ENCODE results near the gene BRD3OS. TPM values are rescaled to one million over a fixed set of nuclear protein-coding genes. Genes with fewer than 3 reads are reported as not detected.

The BRD3OS gene
- total RNA-seq, 2 experiments from 2014 or later = 13.5 to 16.0 TPM

DNA sequence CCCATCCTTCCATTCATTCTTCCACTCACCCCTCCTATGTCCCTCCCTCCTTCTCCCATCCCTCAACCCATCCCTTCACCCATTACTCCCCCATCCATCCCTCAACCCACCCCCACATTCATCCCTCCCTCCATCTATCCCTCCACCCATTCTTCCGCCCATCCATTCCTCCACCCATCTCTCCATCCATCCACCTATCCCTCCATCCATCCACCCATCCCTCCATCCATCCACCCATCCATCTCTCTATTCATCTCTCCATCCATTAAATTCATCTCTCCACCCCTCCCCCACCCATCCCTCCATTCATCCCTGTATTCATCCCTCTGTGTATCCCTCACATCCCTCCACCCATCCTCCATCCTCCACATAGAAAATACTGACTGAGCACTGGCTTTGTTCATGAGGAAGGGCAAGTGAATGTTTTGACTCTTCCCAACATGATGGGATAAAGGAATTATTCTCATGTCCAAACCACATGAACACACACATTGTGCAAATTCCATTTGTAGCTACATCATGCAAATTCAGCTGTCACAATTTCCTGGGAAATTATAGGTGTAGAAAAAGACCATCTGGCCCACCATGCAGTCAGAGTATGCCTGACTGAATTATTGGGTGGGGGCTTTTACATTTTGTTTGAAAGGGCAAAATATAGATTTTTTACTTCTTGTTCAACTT, 26.2 kb upstream of the BRD3OS start:
- Mint-ChIP-seq H3K4me1 (ENCODE audit: low read depth) (no peaks in the 10 kb centered on the region), H3K27me3 (ENCODE audit: low read depth) (no peaks in the 10 kb centered on the region), H3K36me3 (ENCODE audit: low read depth) (no peaks in the 10 kb centered on the region), H3K9me3 (ENCODE audit: insufficient read depth) (no peaks in the 10 kb centered on the region), H3K4me3 (no peak overlapping the region), H3K27ac (no peak overlapping the region)
- ChIA-PET POLR2A (no interaction called here), CTCF (interaction anchor here (0.8 kb wide), 1 partner anchor 217 kb away, joined by 3 read pairs; no protein-coding TSS in a partner anchor)
- DNase-seq (no peak), ATAC-seq (no peak)

DNA sequence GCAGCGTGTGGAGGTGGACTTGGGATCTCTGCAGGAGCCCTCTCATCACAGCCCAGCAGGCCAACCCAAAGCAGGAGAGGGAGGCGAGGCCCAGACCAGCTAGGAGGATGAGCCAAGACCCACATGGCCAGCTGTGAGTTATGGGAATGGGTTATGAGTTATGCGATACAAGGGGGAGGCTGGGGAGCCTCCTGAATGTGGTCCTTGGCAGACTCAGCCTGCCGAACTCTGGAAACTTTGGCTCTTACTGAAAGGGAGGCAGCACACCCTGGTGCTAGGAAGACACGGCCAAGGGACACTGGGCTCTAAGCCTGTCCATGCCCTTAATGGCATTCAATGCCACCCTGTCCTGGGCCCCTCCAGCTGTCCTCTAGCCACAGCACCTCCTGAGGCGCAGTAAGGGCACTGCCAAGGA, 25.4 kb upstream of the BRD3OS start:
- Mint-ChIP-seq H3K4me3 (no peak overlapping the region), H3K27ac (no peak overlapping the region), H3K27me3 (ENCODE audit: low read depth) (no peaks in the 10 kb centered on the region), H3K4me1 (ENCODE audit: low read depth) (no peaks in the 10 kb centered on the region), H3K36me3 (ENCODE audit: low read depth) (no peaks in the 10 kb centered on the region), H3K9me3 (ENCODE audit: insufficient read depth) (no peaks in the 10 kb centered on the region)
- DNase-seq (no peak), ATAC-seq (no peak)
- ChIA-PET POLR2A (no interaction called here), CTCF (interaction anchor here (0.8 kb wide), 1 partner anchor 218 kb away, joined by 3 read pairs; no protein-coding TSS in a partner anchor)

GRCh38 chr9:134002796-134003195, 22.5 kb upstream of the BRD3OS start:
- DNase-seq (no peak), ATAC-seq (no peak)
- H3K4me1 Mint-ChIP-seq (ENCODE audit: low read depth) = no peaks in the 10 kb centered on the region
- H3K9me3 Mint-ChIP-seq (ENCODE audit: insufficient read depth) = no peaks in the 10 kb centered on the region
- no peaks in the 10 kb centered on the region for H3K27me3 Mint-ChIP-seq (ENCODE audit: low read depth)
- H3K36me3 Mint-ChIP-seq (ENCODE audit: low read depth) = no peaks in the 10 kb centered on the region
- ChIA-PET POLR2A (no interaction called here), CTCF (interaction anchor here (1.1 kb wide), 1 partner anchor 9 kb away, joined by 3 read pairs; no protein-coding TSS in a partner anchor)
- H3K27ac Mint-ChIP-seq = no peak overlapping the region
- no peak overlapping the region for H3K4me3 Mint-ChIP-seq

DNA sequence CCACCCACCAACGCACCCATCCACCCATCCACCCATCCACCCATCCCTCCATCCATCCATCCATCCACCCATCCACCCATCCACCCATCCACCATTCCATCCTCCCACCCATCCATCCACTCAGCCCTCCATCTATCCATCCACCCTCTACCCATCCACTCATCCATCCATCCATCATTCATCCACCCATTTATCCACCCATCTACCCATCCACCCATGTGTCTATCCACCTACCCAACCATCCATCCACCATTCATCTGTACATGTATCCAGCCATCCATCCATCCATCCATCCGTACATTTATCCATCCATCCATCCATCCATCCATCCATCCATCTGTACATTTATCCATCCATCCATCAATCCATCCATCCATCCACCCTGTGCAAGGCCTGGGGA, 22.0 kb upstream of the BRD3OS start:
- POLR2A ChIA-PET = no interaction called here
- Mint-ChIP-seq H3K27ac (peak overlapping the region; percentile 5), H3K27me3 (ENCODE audit: low read depth) (no peaks in the 10 kb centered on the region), H3K4me3 (no peak overlapping the region), H3K9me3 (ENCODE audit: insufficient read depth) (no peaks in the 10 kb centered on the region), H3K36me3 (ENCODE audit: low read depth) (no peaks in the 10 kb centered on the region), H3K4me1 (ENCODE audit: low read depth) (no peaks in the 10 kb centered on the region)
- ATAC-seq (no peak), DNase-seq (no peak)
- CTCF ChIA-PET = no interaction called here

GRCh38 chr9:134004131-134004873, 21.0 kb upstream of the BRD3OS start:
- ChIA-PET CTCF (no interaction called here), POLR2A (no interaction called here)
- Mint-ChIP-seq H3K36me3 (ENCODE audit: low read depth) (no peaks in the 10 kb centered on the region), H3K27ac (no peak overlapping the region), H3K27me3 (ENCODE audit: low read depth) (peaks cover 2% of the 10 kb centered on the region), H3K4me3 (no peak overlapping the region), H3K9me3 (ENCODE audit: insufficient read depth) (no peaks in the 10 kb centered on the region), H3K4me1 (ENCODE audit: low read depth) (no peaks in the 10 kb centered on the region)
- DNase-seq (no peak), ATAC-seq (no peak)

- no peaks in the 10 kb centered on the region for H3K4me1 Mint-ChIP-seq (ENCODE audit: low read depth)
- H3K9me3 Mint-ChIP-seq (ENCODE audit: insufficient read depth) = no peaks in the 10 kb centered on the region
- ATAC-seq = no peak
- H3K27ac Mint-ChIP-seq = no peak overlapping the region
- ChIA-PET CTCF (interaction anchor here (1.0 kb wide), 1 partner anchor 12 kb away, joined by 3 read pairs; no protein-coding TSS in a partner anchor), POLR2A (no interaction called here)
- H3K36me3 Mint-ChIP-seq (ENCODE audit: low read depth) = no peaks in the 10 kb centered on the region
- DNase-seq = no peak
- H3K27me3 Mint-ChIP-seq (ENCODE audit: low read depth) = peaks cover 2% of the 10 kb centered on the region
- no peak overlapping the region for H3K4me3 Mint-ChIP-seq
These were observed 20.4 kb upstream of the BRD3OS start for GRCh38 chr9:134004881-134005280.

DNA sequence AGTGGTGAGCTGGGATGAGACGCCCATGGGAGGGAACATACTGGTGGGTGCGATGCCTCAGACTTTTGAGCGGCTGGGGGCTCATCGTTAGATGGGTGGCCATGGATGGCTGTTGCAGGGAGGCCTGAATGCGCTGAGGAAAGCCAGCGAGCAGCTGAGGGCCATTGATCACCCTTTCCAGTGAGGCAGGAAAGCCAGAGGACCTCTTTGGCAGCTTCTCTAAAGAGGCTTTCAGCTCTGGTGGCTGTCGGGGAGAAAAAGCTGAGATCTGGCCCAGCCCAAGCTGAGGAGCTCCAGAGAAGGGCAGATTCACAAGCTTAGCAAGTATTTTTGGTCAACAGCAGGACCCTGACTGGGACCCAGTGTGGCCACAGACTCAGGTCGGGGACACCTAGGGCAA, 19.9 kb upstream of the BRD3OS start:
- Mint-ChIP-seq H3K36me3 (ENCODE audit: low read depth) (no peaks in the 10 kb centered on the region), H3K27ac (no peak overlapping the region), H3K4me3 (no peak overlapping the region), H3K27me3 (ENCODE audit: low read depth) (peaks cover 2% of the 10 kb centered on the region), H3K4me1 (ENCODE audit: low read depth) (no peaks in the 10 kb centered on the region), H3K9me3 (ENCODE audit: insufficient read depth) (no peaks in the 10 kb centered on the region)
- POLR2A ChIA-PET = no interaction called here
- DNase-seq (no peak), ATAC-seq (no peak)
- CTCF ChIA-PET = interaction anchor here (1.0 kb wide), 1 partner anchor 12 kb away, joined by 3 read pairs; no protein-coding TSS in a partner anchor

- Mint-ChIP-seq H3K36me3 (ENCODE audit: low read depth) (peaks cover 3% of the 10 kb centered on the region), H3K27me3 (ENCODE audit: low read depth) (peaks cover 2% of the 10 kb centered on the region), H3K9me3 (ENCODE audit: insufficient read depth) (no peaks in the 10 kb centered on the region), H3K27ac (no peak overlapping the region), H3K4me1 (ENCODE audit: low read depth) (no peaks in the 10 kb centered on the region), H3K4me3 (no peak overlapping the region)
- DNase-seq (no peak), ATAC-seq (no peak)
- CTCF ChIA-PET = interaction anchor here (1.3 kb wide), 2 partner anchors 12 to 225 kb away, joined by 3 to 4 read pairs; no protein-coding TSS in a partner anchor
- POLR2A ChIA-PET = no interaction called here
These were observed 18.1 kb upstream of the BRD3OS start for GRCh38 chr9:134007150-134007549.

- CTCF ChIA-PET = interaction anchor here (1.3 kb wide), 2 partner anchors 13 to 225 kb away, joined by 3 to 4 read pairs; no protein-coding TSS in a partner anchor
- peaks cover 3% of the 10 kb centered on the region for H3K36me3 Mint-ChIP-seq (ENCODE audit: low read depth)
- H3K4me1 Mint-ChIP-seq (ENCODE audit: low read depth) = no peaks in the 10 kb centered on the region
- ATAC-seq = no peak
- peaks cover 2% of the 10 kb centered on the region for H3K27me3 Mint-ChIP-seq (ENCODE audit: low read depth)
- no peak overlapping the region for H3K4me3 Mint-ChIP-seq
- POLR2A ChIA-PET = no interaction called here
- DNase-seq = no peak
- H3K9me3 Mint-ChIP-seq (ENCODE audit: insufficient read depth) = no peaks in the 10 kb centered on the region
- no peak overlapping the region for H3K27ac Mint-ChIP-seq
These were observed 17.7 kb upstream of the BRD3OS start for GRCh38 chr9:134007571-134007970.

DNA sequence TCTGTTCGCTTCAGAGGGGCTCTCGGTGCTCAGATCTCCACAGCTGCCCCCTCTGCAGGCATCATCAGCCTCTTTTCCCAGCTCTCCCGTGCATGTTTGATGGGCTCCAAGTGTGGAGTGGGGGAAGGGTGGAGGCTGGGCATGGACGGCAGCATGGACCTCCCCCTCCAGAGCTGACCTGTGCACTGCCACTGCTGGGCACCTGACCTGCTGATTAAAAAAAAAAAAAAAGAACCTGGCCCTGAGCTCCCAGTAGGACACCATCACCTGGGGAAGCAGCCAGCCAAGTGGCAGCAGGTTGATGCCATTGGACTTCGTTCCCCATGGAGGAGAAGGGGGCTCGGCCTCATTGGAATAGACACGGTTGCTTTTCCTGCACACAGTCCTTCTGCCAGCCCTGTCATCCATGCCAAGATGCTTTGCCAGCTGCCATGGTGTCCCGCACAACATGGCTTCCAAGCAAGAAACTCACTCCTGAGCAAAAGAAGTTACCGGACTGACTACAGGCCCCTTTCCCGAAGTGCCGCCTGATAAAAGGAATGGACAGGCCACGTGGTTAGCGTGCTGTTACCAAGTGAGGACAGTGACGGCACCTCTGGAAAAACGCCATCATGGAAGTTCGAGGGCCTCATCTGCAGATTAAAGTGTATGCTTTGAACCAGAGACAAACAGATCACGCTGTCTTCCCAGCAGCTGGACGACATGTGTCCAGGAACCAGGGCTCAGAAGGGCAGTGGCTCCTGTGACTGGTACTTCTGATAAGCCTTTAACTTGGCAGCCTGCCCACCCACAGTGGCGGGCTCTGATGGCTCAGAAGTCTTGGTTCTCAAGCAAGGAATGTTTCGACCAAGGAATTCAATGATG, 14.7 kb upstream of the BRD3OS start:
- DNase-seq (no peak), ATAC-seq (no peak)
- POLR2A ChIA-PET = no interaction called here
- CTCF ChIA-PET = no interaction called here
- H3K36me3 Mint-ChIP-seq (ENCODE audit: low read depth) = peaks cover 7% of the 10 kb centered on the region
- H3K27me3 Mint-ChIP-seq (ENCODE audit: low read depth) = peaks cover 2% of the 10 kb centered on the region
- H3K27ac Mint-ChIP-seq = no peak overlapping the region
- H3K4me3 Mint-ChIP-seq = no peak overlapping the region
- no peaks in the 10 kb centered on the region for H3K4me1 Mint-ChIP-seq (ENCODE audit: low read depth)
- peaks cover 4% of the 10 kb centered on the region for H3K9me3 Mint-ChIP-seq (ENCODE audit: insufficient read depth)

DNA sequence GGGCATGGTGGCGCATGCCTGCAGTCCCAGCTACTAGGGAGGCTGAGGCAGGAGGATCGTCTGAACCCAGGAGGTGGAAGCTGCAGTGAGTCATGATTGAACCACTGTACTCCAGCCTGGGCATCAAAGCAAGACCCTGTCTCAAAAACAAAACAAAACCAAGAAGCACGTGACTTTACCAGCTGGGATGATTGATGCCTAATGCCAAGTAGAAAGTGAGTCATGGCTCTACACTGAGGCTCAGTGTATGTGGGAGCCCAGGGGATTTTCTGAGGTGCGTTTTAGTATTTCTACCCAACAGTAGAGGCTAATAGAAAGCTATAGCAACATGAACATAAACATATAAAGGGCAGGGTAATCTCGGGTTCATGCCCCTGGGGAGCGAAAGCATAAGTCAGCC, 13.9 kb upstream of the BRD3OS start:
- CTCF ChIA-PET = no interaction called here
- Mint-ChIP-seq H3K4me1 (ENCODE audit: low read depth) (no peaks in the 10 kb centered on the region), H3K4me3 (no peak overlapping the region), H3K36me3 (ENCODE audit: low read depth) (peaks cover 7% of the 10 kb centered on the region), H3K9me3 (ENCODE audit: insufficient read depth) (peaks cover 4% of the 10 kb centered on the region), H3K27me3 (ENCODE audit: low read depth) (peaks cover 2% of the 10 kb centered on the region), H3K27ac (no peak overlapping the region)
- POLR2A ChIA-PET = no interaction called here
- ATAC-seq (no peak), DNase-seq (no peak)
